Osteoblast (primary cell): Measurements from ENCODE around the gene FUT9. TPM values are rescaled to one million over a fixed set of nuclear protein-coding genes. Genes with fewer than 3 reads are reported as not detected.

Experiments used
- DNase-seq: peaks from one replicate; pipeline ENCODE4 v3.0.0; 2011; ENCODE audit warnings: low spot score, mixed read lengths; ENCODE audit not compliant: insufficient read length; ENCODE audit errors: missing footprints
- H2AFZ ChIP-seq: 2 replicates; pipeline ENCODE4 v1.6.0; 2011; ENCODE audit warnings: mild to moderate bottlenecking, low read length
- H3K27ac ChIP-seq: 2 replicates; pipeline ENCODE4 v1.5.1; 2011; ENCODE audit warnings: mild to moderate bottlenecking, low read depth, low read length, moderate library complexity
- H3K27me3 ChIP-seq: 2 replicates; pipeline ENCODE4 v1.6.0; 2012; ENCODE audit warnings: mild to moderate bottlenecking, control low read depth, inconsistent platforms, low read length, moderate library complexity; ENCODE audit not compliant: insufficient read depth
- H3K36me3 ChIP-seq: 2 replicates; pipeline ENCODE4 v1.5.1; 2011; ENCODE audit warnings: mild to moderate bottlenecking, low read length, control low read depth, moderate library complexity; ENCODE audit not compliant: insufficient read depth
- H3K4me1 ChIP-seq: 2 replicates; pipeline ENCODE4 v1.5.1; 2011; ENCODE audit warnings: mild to moderate bottlenecking, low read length, control low read depth, moderate library complexity; ENCODE audit not compliant: insufficient read depth
- H3K4me2 ChIP-seq: 2 replicates; pipeline ENCODE4 v1.6.0; 2011; ENCODE audit warnings: mild to moderate bottlenecking, low read length; ENCODE audit not compliant: insufficient read depth
- H3K4me3 ChIP-seq: fragments of 200-600 bp; sonication (generic); 3 replicates; pipeline ENCODE4 v1.5.1; 2012; ENCODE audit warnings: mild to moderate bottlenecking, low read length, inconsistent platforms; ENCODE audit not compliant: insufficient read depth
- H3K79me2 ChIP-seq: 2 replicates; pipeline ENCODE4 v1.6.0; 2012; ENCODE audit warnings: mild to moderate bottlenecking, low read length, control low read depth, inconsistent platforms; ENCODE audit not compliant: insufficient read depth
- H3K9me3 ChIP-seq: 2 replicates; pipeline ENCODE4 v1.5.1; 2011; ENCODE audit warnings: low read depth, low read length, control low read depth
- H4K20me1 ChIP-seq: 2 replicates; pipeline ENCODE4 v1.6.0; 2012; ENCODE audit warnings: mild to moderate bottlenecking, low read length, control low read depth; ENCODE audit not compliant: insufficient read depth
- CTCF ChIP-seq: IDR thresholded peaks from 2 replicates; pipeline ENCODE4 v1.5.1; 2011; ENCODE audit warnings: mild to moderate bottlenecking, low read depth, low read length, moderate library complexity; ENCODE audit errors: extremely low read depth
- total RNA-seq: library from RNA; depleted of rRNA; stranded (reverse); fragments of >200 nt; gene quantifications from 2 replicates; pipeline ENCODE4 v1.2.3, GENCODE V29; 2012

Gene FUT9
- total RNA-seq, 1 donor: not detected

- no peaks in the 10 kb centered on the region for H4K20me1 ChIP-seq
- TF ChIP-seq CTCF: no peak
- no peak overlapping the region for H3K4me2 ChIP-seq
- no peak overlapping the region for H2AFZ ChIP-seq
- H3K36me3 ChIP-seq: no peaks in the 10 kb centered on the region
- no peak overlapping the region for H3K4me3 ChIP-seq
- no peak overlapping the region for H3K27ac ChIP-seq
- no peaks in the 10 kb centered on the region for H3K4me1 ChIP-seq
- no peak for DNase-seq
- no peaks in the 10 kb centered on the region for H3K9me3 ChIP-seq
- no peaks in the 10 kb centered on the region for H3K79me2 ChIP-seq
- H3K27me3 ChIP-seq: no peaks in the 10 kb centered on the region
Observed at GRCh38 chr6:96164802-96165201, 149.0 kb downstream of the FUT9 start.

- no peak for DNase-seq
- Histone ChIP-seq H3K27ac (no peak overlapping the region), H2AFZ (no peak overlapping the region), H3K27me3 (no peaks in the 10 kb centered on the region), H3K4me2 (no peak overlapping the region), H3K79me2 (no peaks in the 10 kb centered on the region), H3K36me3 (no peaks in the 10 kb centered on the region), H3K9me3 (peaks cover 4% of the 10 kb centered on the region), H4K20me1 (no peaks in the 10 kb centered on the region), H3K4me1 (no peaks in the 10 kb centered on the region), H3K4me3 (no peak overlapping the region)
- no peak for TF ChIP-seq CTCF
Observed at GRCh38 chr6:96171112-96171511, 155.3 kb downstream of the FUT9 start.

DNA sequence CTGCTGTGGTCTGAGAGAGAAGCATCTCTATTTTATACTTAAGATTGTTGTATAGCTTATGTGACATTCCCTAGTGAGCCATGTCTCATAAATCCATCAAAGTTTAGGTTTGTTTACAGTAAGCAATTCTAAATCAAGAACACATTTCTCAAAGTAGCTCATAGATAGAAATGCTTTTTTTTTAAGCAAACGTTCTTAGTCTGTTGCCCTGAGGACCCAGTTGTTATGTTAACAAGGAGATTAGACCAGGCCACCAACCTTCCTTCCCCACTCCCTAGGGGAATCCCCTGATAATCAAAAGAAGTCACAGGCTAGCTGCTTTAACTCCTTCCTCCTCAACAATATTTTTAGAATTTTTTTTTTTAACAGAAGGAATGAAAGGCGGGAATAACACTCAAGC is 169.0 kb downstream of the FUT9 start:
- Histone ChIP-seq H4K20me1 (no peaks in the 10 kb centered on the region), H3K79me2 (no peaks in the 10 kb centered on the region), H2AFZ (no peak overlapping the region), H3K36me3 (no peaks in the 10 kb centered on the region), H3K4me3 (no peak overlapping the region), H3K27ac (no peak overlapping the region), H3K4me2 (no peak overlapping the region), H3K9me3 (no peaks in the 10 kb centered on the region), H3K4me1 (no peaks in the 10 kb centered on the region), H3K27me3 (no peaks in the 10 kb centered on the region)
- DNase-seq: no peak
- TF ChIP-seq CTCF: no peak

DNA sequence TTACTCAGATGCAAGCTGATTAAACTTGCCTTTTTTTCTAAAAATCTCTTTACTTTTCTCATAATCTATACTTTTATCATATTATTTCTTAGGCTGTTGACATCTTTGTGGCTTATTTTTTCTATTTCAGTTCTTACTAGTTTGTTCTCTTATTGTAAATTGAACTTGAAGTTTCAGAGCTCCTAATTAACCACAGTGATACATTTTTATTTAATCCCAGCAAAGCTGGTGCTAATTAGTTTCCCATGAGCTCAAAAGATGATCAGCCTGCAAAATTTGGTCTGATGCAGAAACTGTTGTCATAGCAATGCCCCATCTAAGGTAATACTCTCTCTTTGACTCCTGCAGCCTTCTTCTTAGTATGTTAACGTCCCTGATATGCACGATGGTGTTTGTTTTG is 170.3 kb downstream of the FUT9 start:
- H3K4me1 ChIP-seq: no peaks in the 10 kb centered on the region
- H3K27me3 ChIP-seq: no peaks in the 10 kb centered on the region
- no peak overlapping the region for H3K4me3 ChIP-seq
- no peaks in the 10 kb centered on the region for H4K20me1 ChIP-seq
- no peak for TF ChIP-seq CTCF
- no peak overlapping the region for H3K27ac ChIP-seq
- H3K79me2 ChIP-seq: no peaks in the 10 kb centered on the region
- no peak for DNase-seq
- H3K36me3 ChIP-seq: no peaks in the 10 kb centered on the region
- H3K9me3 ChIP-seq: no peaks in the 10 kb centered on the region
- no peak overlapping the region for H2AFZ ChIP-seq
- H3K4me2 ChIP-seq: no peak overlapping the region
